ENCODE results near the gene KIAA1328.
"Not testable (repeated sequence)": the region's sequence is repeated elsewhere in the genome, so short reads cannot be mapped to it uniquely, and the experiment has no call there.

Gene KIAA1328

GRCh38 chr18:36887114-36887513 is 58.2 kb downstream of the KIAA1328 start:
- no peak for DNase-seq (ENCODE audit: low read depth in 2 of 2)

- DNase-seq (ENCODE audit: low read depth in 2 of 2) = no peak
Measured at GRCh38 chr18:36887864-36888263, 58.9 kb downstream of the KIAA1328 start.

DNA sequence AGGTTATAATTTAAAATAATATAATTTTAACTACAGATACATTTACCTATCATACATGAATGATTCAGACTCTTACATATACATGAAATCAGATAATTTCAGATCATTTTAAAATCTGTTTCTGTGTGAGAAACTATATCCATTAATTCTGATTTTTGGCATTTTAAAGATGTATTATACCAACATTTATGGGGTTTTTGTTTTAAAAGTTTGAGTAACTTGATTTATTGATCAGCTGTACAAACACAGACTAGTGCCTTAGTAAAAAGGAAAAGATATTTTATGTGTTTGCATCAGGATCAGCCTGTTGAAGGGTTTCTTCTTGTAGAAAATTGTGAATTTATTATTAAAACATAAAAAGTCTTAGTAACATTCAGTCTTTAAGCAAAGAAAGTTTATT is 59.9 kb downstream of the KIAA1328 start:
- DNase-seq (ENCODE audit: low read depth in 2 of 2) = no peak

DNA sequence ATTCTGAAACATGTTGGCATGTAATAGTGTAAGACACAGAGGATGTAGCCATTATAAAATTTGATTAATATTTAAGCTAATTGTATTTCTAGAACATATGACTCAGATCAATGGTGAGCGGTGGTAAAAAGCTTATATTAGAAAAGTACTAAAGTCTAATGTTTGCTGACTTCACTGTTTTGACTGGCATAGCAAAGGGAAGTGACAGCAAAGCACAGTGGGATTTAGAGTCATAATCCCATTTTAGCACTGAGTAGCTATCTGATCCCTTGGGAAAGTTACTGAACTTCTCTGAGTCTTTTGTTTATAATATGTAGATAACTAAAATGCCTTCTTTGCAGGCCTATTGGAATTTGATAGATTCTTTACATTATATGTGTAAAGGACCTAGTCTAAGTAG is 60.4 kb downstream of the KIAA1328 start:
- no peak for DNase-seq (ENCODE audit: low read depth in 2 of 2)

DNA sequence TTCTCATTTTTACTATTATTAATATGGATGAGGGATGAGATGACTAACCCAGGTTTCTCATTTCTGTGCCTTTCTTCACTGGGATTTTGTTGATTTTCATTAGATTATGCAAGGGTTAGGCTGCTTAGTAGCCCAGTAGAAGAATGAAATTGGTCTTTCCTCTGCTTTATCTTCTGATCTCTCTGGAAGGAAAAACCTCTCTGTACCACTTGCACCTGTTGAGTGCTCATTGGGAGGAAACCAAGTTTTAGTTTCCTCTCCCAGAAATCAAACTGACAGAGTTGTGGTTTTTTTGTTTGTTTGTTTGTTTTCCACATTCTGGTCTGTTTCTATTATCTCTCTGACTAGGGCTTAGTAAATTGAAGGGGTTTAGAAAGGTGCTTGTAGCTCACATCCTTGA is 60.8 kb downstream of the KIAA1328 start:
- DNase-seq (ENCODE audit: low read depth in 2 of 2) = no peak

DNA sequence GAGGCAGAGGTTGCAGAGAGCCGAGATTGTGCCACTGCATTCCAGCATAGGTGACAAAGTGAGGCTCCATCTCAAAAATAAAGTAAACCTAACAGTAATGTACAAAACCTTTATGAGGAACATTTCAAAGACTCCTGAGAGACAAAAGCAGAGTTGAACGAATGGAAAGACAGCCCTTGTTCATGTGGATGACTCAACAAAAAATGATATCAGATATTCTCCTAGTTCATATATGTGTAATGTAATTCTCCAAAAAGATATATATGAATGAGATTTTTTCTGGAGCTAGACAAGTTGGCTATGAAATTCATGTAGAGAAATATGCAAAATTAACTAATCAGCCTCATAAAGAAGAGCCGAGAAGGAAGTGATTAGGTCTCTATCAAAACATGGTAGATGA is 61.7 kb downstream of the KIAA1328 start:
- DNase-seq (ENCODE audit: low read depth in 2 of 2) = no peak

DNA sequence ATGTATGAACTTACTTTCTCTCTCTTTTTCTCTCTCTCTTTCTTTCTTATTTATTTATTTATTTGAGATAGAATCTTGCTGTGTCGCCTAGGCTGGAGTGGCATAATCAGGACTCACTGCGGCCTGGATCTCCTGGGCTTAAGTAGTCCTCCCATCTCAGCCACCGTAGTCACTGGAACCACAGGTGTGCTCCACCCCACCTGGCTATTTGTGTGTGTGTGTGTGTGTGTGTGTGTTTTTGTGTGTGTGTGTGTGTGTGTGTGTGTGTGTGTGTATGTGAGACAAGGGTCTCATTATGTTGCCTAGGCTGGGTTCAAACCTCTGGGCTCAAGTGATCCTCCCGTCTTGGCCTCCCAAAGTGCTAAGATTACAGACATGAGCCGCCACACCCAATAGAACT is 64.3 kb downstream of the KIAA1328 start:
- no peak for DNase-seq (ENCODE audit: low read depth in 2 of 2)

DNA sequence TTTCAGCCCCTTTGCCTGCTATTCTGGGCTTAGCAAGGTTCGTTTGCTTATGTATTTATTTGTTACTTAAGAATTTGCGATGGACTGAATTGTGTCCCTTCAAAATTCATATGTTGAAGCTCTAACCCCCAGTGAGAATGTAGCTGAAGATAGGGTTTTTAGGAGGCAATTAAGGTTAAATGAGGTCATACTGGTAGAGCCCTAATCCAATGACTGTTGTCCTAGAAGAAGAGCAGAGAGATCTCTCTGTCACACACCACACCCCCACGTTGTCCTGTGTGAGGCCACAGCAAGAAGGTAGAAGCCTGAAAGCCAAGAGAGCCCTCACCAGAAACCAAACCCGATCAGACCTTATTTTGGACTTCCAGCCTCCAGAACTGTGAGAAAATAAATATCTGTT is 66.7 kb downstream of the KIAA1328 start:
- no peak for DNase-seq (ENCODE audit: low read depth in 2 of 2)

- no peak for DNase-seq (ENCODE audit: low read depth in 2 of 2)
Measured at GRCh38 chr18:36897253-36897652, 68.3 kb downstream of the KIAA1328 start.

DNA sequence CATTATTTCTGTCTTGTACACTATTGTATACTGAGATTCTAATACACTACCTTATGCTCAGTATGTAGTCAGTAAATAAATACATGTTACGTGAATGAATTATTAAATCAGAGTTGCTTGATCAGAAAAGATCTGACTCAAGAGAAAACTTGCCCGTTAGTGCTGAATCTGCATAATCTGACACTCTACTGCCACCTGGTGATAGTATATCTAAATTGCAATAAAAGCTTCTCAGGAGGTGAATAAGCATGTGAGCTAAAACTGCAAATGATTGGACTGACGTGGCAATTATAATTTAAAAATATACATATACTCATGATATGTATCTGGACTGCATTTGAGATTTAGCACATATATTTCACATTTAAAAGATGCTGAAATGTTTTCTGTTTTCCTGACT is 70.4 kb downstream of the KIAA1328 start:
- DNase-seq (ENCODE audit: low read depth in 2 of 2) = no peak

GRCh38 chr18:36900466-36900865 is 71.5 kb downstream of the KIAA1328 start:
- no peak for DNase-seq (ENCODE audit: low read depth in 2 of 2)

GRCh38 chr18:36901277-36901701 is 72.4 kb downstream of the KIAA1328 start:
- no peak for DNase-seq (ENCODE audit: low read depth in 2 of 2)

GRCh38 chr18:36903215-36903928 is 74.4 kb downstream of the KIAA1328 start:
- no peak for DNase-seq (ENCODE audit: low read depth in 2 of 2)

- DNase-seq (ENCODE audit: low read depth in 2 of 2) = no peak
Measured at GRCh38 chr18:36905571-36905970, 76.6 kb downstream of the KIAA1328 start.

DNA sequence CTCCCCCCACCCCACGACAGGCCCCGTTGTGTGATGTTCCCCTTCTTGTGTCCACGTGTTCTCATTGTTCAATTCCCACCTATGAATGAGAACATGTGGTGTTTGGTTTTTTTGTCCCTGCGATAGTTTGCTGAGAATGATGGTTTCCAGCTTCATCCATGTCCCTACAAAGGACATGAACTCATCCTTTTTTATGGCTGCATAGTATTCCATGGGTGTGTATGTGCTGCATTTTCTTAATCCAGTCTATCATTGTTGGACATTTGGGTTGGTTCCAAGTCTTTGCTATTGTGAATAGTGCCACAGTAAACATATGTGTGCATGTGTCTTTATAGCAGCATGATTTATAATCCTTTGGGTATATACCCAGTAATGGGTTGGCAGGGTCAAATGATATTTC is 80.4 kb downstream of the KIAA1328 start:
- DNase-seq (ENCODE audit: low read depth in 2 of 2) = not testable (repeated sequence)

DNA sequence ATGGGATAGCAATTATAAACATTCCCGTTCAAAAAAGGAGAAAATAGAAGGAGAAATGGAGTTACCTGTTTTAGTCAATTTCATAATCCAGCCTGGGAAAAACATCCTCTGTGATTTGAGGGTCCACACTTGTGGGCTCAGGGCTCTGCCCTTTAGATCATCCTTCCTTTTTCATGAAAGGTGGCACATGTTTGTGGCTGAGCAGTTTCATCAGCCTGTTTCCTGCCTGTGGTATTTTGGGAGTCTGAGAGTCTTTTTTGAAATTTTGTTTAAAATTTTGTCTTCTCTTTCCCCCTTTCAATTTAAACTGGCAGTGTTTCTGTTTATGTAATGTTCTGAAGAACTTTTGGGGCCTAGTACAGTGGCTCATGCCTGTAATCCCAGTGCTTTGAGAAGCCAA is 84.0 kb downstream of the KIAA1328 start:
- DNase-seq (ENCODE audit: low read depth in 2 of 2) = no peak

GRCh38 chr18:36917907-36918306 is 89.0 kb downstream of the KIAA1328 start:
- no peak for DNase-seq (ENCODE audit: low read depth in 2 of 2)

DNA sequence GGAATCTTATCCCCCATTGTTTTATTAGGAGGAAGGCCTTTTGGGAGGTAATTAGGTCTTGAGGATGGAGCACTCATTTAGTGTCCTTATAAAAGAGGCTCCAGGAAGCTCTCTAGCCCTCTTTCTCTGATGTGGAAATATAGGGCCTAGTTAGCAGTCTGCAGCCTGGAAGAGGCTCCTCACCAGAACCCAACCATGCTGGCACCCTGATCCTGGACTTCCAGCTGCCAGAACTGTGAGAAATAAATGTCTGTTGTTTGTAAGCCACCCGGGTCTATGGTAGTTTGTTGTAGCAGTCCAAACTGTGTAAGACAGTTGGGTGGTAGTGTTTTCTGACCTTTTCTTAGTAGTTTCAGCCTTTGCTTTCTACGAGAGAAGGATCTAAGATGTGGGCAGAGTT is 100.7 kb downstream of the KIAA1328 start:
- no peak for DNase-seq (ENCODE audit: low read depth in 2 of 2)

DNA sequence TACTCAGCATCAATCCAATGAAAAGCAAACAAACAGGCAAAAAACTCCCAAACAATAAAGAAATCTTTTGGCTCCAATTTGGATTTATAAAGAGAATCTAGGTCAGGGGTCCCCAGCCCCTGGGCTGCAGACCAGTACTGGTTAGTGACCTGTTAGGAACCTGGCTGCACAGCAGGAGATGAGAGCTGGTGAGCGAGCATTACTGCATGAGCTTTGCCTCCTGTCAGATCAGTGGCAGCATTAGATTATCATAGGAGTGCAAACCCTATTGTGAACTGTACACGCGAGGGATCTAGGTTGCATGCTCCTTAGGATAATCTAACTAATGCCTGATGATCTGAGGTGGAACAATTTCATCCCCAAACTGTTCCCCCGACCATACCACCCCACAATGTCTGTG is 102.2 kb downstream of the KIAA1328 start:
- DNase-seq (ENCODE audit: low read depth in 2 of 2) = no peak

GRCh38 chr18:36933552-36933951 is 104.6 kb downstream of the KIAA1328 start:
- DNase-seq (ENCODE audit: low read depth in 2 of 2) = no peak

GRCh38 chr18:36934884-36935283 is 106.0 kb downstream of the KIAA1328 start:
- DNase-seq (ENCODE audit: low read depth in 2 of 2) = no peak

- DNase-seq (ENCODE audit: low read depth in 2 of 2) = no peak
Measured at GRCh38 chr18:36942264-36942663, 113.3 kb downstream of the KIAA1328 start.

- DNase-seq (ENCODE audit: low read depth in 2 of 2) = no peak
Measured at GRCh38 chr18:36947820-36948348, 119.0 kb downstream of the KIAA1328 start.

- no peak for DNase-seq (ENCODE audit: low read depth in 2 of 2)
Measured at GRCh38 chr18:36950282-36950681, 121.4 kb downstream of the KIAA1328 start.

Measured in stimulated activated CD4-positive, alpha-beta T cell treated with anti-CD3 and anti-CD28 coated beads, Interleukin-1b, Interleukin-23, amount 100 ng/mL, for 4 hours (primary cell).